Stimulated activated memory B cell treated with anti-CD40 and anti-IgM and Interleukin-4, amounts not matched to agents 10 μg/mL and 1 μg/mL and 100 μg/mL, for 72 hours (primary cell): ENCODE data around the gene C1QC.

ENCODE experiments used
- ATAC-seq: fragments of 150-1000 bp; cut with Tn5 transposase; 2 replicates; pipeline ENCODE4 v1.10.0; 2021
- H3K27ac Mint-ChIP-seq: one replicate; pipeline ENCODE4 v1.8.0; 2022; ENCODE audit warnings: mild to moderate bottlenecking, mixed read lengths
- H3K27me3 Mint-ChIP-seq: one replicate; pipeline ENCODE4 v1.8.0; 2022; ENCODE audit warnings: mixed read lengths
- H3K36me3 Mint-ChIP-seq: one replicate; pipeline ENCODE4 v1.8.0; 2022; ENCODE audit warnings: mixed read lengths
- H3K4me1 Mint-ChIP-seq: one replicate; pipeline ENCODE4 v1.8.0; 2022; ENCODE audit warnings: mixed read lengths
- H3K4me3 Mint-ChIP-seq: one replicate; pipeline ENCODE4 v1.8.0; 2022; ENCODE audit warnings: mild to moderate bottlenecking, moderate library complexity, mixed read lengths
- H3K9me3 Mint-ChIP-seq: one replicate; pipeline ENCODE4 v1.8.0; 2022; ENCODE audit warnings: mixed read lengths

Gene C1QC

GRCh38 chr1:22643381-22643780 is at the start of gene C1QC:
Gene C1QC (plus strand): TSS chr1:22643633. CDS start chr1:22644024, 391 bp downstream.
- Mint-ChIP-seq H3K4me1 (no peaks in the 10 kb centered on the region), H3K27me3 (peaks cover 63% of the 10 kb centered on the region), H3K9me3 (no peaks in the 10 kb centered on the region), H3K36me3 (no peaks in the 10 kb centered on the region), H3K4me3 (no peak within 1 kb of the TSS), H3K27ac (no peak within 1 kb of the TSS)
- ATAC-seq: no peak

DNA sequence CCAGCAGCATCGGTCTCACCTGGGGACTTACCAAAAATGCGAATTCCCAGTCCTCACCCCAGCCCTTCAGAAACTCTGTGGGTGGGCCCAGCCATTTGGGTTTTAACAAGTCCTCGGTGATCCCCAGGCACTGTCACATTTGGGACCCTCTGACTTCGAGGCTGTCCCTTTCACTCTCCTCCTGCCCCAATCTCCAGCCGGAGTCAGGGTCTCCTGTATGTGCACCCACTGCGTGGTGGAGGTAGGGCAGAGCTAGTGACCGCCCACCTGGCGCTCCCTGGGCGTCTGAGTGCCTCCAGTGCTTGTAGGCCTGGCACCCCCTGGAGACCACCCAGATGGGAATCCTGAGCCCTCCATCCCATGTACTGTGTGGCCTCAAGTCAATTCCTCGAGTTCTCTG is 49.0 kb upstream of the C1QC start:
- Mint-ChIP-seq H3K36me3 (no peaks in the 10 kb centered on the region), H3K4me3 (no peak overlapping the region), H3K27ac (no peak overlapping the region), H3K4me1 (no peaks in the 10 kb centered on the region), H3K27me3 (peaks cover 69% of the 10 kb centered on the region), H3K9me3 (no peaks in the 10 kb centered on the region)
- no peak for ATAC-seq

GRCh38 chr1:22595108-22595507 is 48.3 kb upstream of the C1QC start:
- H3K4me3 Mint-ChIP-seq: no peak overlapping the region
- H3K27ac Mint-ChIP-seq: no peak overlapping the region
- no peaks in the 10 kb centered on the region for H3K36me3 Mint-ChIP-seq
- no peaks in the 10 kb centered on the region for H3K4me1 Mint-ChIP-seq
- no peak for ATAC-seq
- no peaks in the 10 kb centered on the region for H3K9me3 Mint-ChIP-seq
- peaks cover 67% of the 10 kb centered on the region for H3K27me3 Mint-ChIP-seq

DNA sequence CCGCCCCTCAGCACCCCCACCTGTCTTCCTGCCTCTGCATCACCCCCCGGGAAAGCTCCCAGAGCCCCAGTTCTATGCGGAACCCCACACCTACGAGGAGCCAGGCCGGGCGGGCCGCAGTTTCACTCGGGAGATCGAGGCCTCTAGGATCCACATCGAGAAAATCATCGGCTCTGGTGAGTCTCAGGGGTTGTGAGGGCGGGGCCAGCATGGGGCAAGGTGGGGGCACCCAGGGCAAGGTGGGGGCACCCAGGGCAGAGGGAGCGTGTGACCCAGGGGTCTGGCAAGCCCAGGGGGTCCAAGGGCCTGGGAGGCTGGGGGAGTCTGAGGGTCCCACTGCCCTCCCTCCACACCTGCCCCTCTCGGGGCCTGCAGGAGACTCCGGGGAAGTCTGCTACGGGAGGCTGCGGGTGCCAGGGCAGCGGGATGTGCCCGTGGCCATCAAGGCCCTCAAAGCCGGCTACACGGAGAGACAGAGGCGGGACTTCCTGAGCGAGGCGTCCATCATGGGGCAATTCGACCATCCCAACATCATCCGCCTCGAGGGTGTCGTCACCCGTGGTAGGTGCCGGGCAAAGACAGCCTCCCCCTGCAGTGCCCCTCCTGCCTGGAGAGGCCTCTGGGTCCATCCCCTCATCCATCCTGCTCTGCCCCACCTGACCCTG is 46.0 kb upstream of the C1QC start:
- Mint-ChIP-seq H3K4me3 (no peak overlapping the region), H3K27me3 (peaks cover 47% of the 10 kb centered on the region), H3K9me3 (no peaks in the 10 kb centered on the region), H3K4me1 (no peaks in the 10 kb centered on the region), H3K27ac (no peak overlapping the region), H3K36me3 (no peaks in the 10 kb centered on the region)
- no peak for ATAC-seq

- Mint-ChIP-seq H3K4me1 (no peaks in the 10 kb centered on the region), H3K36me3 (no peaks in the 10 kb centered on the region), H3K4me3 (no peak overlapping the region), H3K27ac (no peak overlapping the region), H3K9me3 (no peaks in the 10 kb centered on the region), H3K27me3 (peaks cover 47% of the 10 kb centered on the region)
- ATAC-seq: no peak
Observed at GRCh38 chr1:22597996-22598395, 45.4 kb upstream of the C1QC start.

- ATAC-seq: no peak
- H3K4me3 Mint-ChIP-seq: no peak overlapping the region
- no peak overlapping the region for H3K27ac Mint-ChIP-seq
- H3K27me3 Mint-ChIP-seq: peaks cover 50% of the 10 kb centered on the region
- no peaks in the 10 kb centered on the region for H3K36me3 Mint-ChIP-seq
- H3K9me3 Mint-ChIP-seq: no peaks in the 10 kb centered on the region
- H3K4me1 Mint-ChIP-seq: no peaks in the 10 kb centered on the region
Observed at GRCh38 chr1:22598736-22599135, 44.7 kb upstream of the C1QC start.

DNA sequence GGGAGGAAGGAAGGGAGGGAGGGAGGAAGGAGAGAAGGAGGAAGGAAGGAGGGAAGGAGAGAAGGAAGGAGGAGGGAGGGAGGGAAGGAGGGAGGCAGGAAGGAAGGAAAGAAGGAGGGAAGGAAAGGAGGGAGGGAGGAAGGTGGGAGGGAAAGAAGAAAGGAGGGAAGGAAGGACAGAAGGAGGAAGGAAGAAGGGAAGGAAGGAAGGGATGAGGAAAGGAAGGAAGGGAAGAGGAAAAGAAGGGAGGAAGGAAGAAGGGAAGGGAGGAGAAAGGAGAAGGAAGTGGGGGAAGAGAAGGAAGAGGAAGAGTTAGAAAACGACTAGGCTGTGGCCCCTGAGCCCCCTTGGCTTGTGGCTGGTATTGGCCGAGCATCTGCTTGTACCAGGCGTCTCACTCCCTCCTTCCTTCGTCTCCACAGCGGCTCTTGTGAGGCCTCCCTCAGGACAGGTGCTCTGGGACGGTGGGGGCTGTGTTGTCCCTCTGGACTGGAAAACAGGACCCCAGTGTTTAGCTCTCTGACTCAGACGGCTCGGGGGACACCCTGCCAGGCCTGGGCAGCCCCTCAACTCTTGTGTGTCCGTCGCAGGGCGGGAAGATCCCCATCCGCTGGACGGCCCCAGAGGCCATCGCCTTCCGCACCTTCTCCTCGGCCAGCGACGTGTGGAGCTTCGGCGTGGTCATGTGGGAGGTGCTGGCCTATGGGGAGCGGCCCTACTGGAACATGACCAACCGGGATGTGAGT is 43.2 kb upstream of the C1QC start:
- Mint-ChIP-seq H3K4me1 (no peaks in the 10 kb centered on the region), H3K27ac (no peak overlapping the region), H3K27me3 (peaks cover 61% of the 10 kb centered on the region), H3K36me3 (no peaks in the 10 kb centered on the region), H3K4me3 (no peak overlapping the region), H3K9me3 (no peaks in the 10 kb centered on the region)
- ATAC-seq: no peak

DNA sequence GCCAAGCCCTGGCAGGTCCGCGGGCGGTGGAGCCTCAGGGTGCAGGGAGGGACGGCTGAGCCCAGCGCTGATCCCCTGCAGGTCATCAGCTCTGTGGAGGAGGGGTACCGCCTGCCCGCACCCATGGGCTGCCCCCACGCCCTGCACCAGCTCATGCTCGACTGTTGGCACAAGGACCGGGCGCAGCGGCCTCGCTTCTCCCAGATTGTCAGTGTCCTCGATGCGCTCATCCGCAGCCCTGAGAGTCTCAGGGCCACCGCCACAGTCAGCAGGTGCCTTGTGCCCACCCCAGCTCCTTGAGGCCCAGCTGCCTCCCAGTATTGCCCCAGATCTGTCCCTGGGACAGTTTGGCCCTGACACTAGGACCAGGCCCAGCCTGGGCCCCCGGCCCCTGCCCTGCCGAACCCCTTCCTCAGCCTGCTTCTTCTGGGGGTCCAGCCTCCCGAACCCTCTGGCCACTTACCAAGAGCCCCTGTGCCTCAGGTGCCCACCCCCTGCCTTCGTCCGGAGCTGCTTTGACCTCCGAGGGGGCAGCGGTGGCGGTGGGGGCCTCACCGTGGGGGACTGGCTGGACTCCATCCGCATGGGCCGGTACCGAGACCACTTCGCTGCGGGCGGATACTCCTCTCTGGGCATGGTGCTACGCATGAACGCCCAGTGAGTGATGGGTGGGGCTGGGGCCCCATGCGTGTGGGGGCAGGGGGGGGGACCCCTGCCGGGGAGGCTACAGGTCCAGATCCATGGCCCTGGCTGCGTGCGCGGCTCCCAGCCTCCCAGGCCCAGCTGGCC is 42.4 kb upstream of the C1QC start:
- peak; percentile 34 for ATAC-seq
- Mint-ChIP-seq H3K4me3 (no peak overlapping the region), H3K27ac (no peak overlapping the region), H3K9me3 (no peaks in the 10 kb centered on the region), H3K27me3 (peaks cover 61% of the 10 kb centered on the region), H3K36me3 (no peaks in the 10 kb centered on the region), H3K4me1 (no peaks in the 10 kb centered on the region)

GRCh38 chr1:22601610-22602009 is 41.8 kb upstream of the C1QC start:
- peaks cover 59% of the 10 kb centered on the region for H3K27me3 Mint-ChIP-seq
- no peak for ATAC-seq

GRCh38 chr1:22602060-22602740 is 41.2 kb upstream of the C1QC start:
- Mint-ChIP-seq H3K4me1 (no peaks in the 10 kb centered on the region), H3K36me3 (no peaks in the 10 kb centered on the region), H3K4me3 (no peak overlapping the region), H3K27me3 (peaks cover 55% of the 10 kb centered on the region), H3K27ac (no peak overlapping the region), H3K9me3 (no peaks in the 10 kb centered on the region)
- ATAC-seq: peak; percentile 21

More at GRCh38 chr1:22601610-22602009, 41.8 kb upstream of the C1QC start:
- Mint-ChIP-seq H3K4me3 (no peak overlapping the region), H3K36me3 (no peaks in the 10 kb centered on the region), H3K4me1 (no peaks in the 10 kb centered on the region), H3K27ac (no peak overlapping the region), H3K9me3 (no peaks in the 10 kb centered on the region)

DNA sequence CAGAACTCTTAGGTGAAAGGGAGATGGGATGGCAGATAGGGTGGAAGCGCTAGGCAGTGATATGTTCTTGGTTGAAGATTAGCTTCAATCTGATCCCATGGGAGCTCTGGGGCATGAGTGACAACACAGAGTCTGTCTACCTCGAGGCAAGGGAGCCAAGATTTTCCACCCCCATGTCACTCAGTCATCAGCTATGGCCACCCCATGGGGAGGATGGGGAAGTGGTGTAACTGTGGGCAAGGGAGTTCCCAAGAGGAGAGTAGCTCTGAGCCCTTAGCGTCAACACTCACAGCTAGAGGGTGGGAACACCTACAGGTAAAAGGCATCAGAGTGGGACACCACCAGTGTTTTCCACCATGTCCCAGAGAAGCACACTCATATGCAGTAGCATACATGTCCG is 37.3 kb upstream of the C1QC start:
- no peak overlapping the region for H3K4me3 Mint-ChIP-seq
- H3K27me3 Mint-ChIP-seq: peaks cover 78% of the 10 kb centered on the region
- no peaks in the 10 kb centered on the region for H3K4me1 Mint-ChIP-seq
- no peak overlapping the region for H3K27ac Mint-ChIP-seq
- ATAC-seq: no peak
- H3K36me3 Mint-ChIP-seq: no peaks in the 10 kb centered on the region
- H3K9me3 Mint-ChIP-seq: no peaks in the 10 kb centered on the region

- no peak for ATAC-seq
Observed at GRCh38 chr1:22607154-22607553, 36.3 kb upstream of the C1QC start.

GRCh38 chr1:22608361-22608760 is 35.1 kb upstream of the C1QC start:
- ATAC-seq: no peak
- Mint-ChIP-seq H3K4me3 (no peak overlapping the region), H3K27ac (no peak overlapping the region), H3K9me3 (no peaks in the 10 kb centered on the region), H3K36me3 (no peaks in the 10 kb centered on the region), H3K4me1 (no peaks in the 10 kb centered on the region), H3K27me3 (peaks cover 72% of the 10 kb centered on the region)

More at GRCh38 chr1:22607154-22607553, 36.3 kb upstream of the C1QC start:
- H3K4me1 Mint-ChIP-seq: no peaks in the 10 kb centered on the region
- no peaks in the 10 kb centered on the region for H3K9me3 Mint-ChIP-seq
- peaks cover 84% of the 10 kb centered on the region for H3K27me3 Mint-ChIP-seq
- no peak overlapping the region for H3K4me3 Mint-ChIP-seq
- no peaks in the 10 kb centered on the region for H3K36me3 Mint-ChIP-seq
- H3K27ac Mint-ChIP-seq: no peak overlapping the region

DNA sequence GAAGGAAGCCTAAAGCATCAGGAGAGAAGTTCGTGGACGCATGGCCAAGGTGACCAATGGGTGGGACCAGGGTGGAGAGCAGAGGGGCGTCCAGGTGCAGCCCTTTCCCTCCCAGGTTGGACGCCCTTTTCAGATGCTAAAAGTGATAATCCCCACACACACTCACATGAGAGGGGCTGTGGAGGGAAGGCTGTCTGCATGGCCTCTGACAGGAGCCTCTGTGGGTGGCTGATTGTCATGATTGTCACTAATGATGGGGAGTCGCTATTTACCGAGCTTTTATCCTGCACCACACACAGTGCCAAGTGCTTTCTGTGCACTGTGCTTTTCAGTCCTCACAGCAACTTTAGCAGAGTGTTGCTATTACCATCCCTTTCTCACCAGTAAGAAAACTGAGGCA is 34.1 kb upstream of the C1QC start:
- Mint-ChIP-seq H3K4me1 (no peaks in the 10 kb centered on the region), H3K27me3 (peaks cover 70% of the 10 kb centered on the region), H3K36me3 (no peaks in the 10 kb centered on the region), H3K4me3 (no peak overlapping the region), H3K27ac (no peak overlapping the region), H3K9me3 (no peaks in the 10 kb centered on the region)
- ATAC-seq: no peak

DNA sequence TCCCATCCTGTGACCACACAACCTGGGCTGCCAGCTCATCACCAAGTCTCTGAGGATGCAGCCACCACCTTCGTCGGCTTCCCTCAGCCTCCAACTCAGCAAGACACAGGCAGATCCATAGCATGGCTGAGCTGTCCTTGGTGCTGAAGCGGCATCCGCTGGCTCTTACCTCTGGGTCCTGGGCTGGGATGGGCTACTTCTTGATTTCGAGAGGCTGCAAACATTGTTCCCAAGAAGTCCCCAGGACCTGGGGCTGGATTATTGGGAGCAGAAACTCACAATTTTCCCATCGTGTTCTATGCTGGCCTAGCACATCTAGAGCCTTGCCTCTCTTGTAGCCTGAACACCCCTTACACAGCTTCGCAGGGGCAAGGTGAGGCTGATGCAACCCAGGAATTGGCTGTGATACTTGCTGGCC is 31.9 kb upstream of the C1QC start:
- no peaks in the 10 kb centered on the region for H3K9me3 Mint-ChIP-seq
- peaks cover 71% of the 10 kb centered on the region for H3K27me3 Mint-ChIP-seq
- no peak overlapping the region for H3K4me3 Mint-ChIP-seq
- no peaks in the 10 kb centered on the region for H3K4me1 Mint-ChIP-seq
- H3K36me3 Mint-ChIP-seq: no peaks in the 10 kb centered on the region
- ATAC-seq: no peak
- H3K27ac Mint-ChIP-seq: no peak overlapping the region
